Measurements from ENCODE around the gene DGCR6. TPM values are rescaled to one million over a fixed set of nuclear protein-coding genes. Genes with fewer than 3 reads are reported as not detected.
"Not testable (repeated sequence)": the region's sequence is repeated elsewhere in the genome, so short reads cannot be mapped to it uniquely, and the experiment has no call there.

Gene DGCR6
- total and polyA plus RNA-seq, 2 of the 4 experiments (the other 2 are of a cell fraction) = 0.54 to 0.58 TPM

GRCh38 chr22:18934688-18935087, 28.6 kb downstream of the DGCR6 start:
- H3K9ac ChIP-seq (ENCODE audit: low read depth, low read length); H3K9me1 ChIP-seq (ENCODE audit: insufficient read depth, low read length); H3K27me3 ChIP-seq (ENCODE audit: control insufficient read depth, insufficient read depth, low read length); H4K91ac ChIP-seq (ENCODE audit: insufficient read depth, low read depth, low read length); H3K27ac ChIP-seq (ENCODE audit: insufficient read depth, low read length); CTCF ChIA-PET; H3K9me3 ChIP-seq (ENCODE audit: control insufficient read depth, insufficient read depth, low read length); H2BK120ac ChIP-seq (ENCODE audit: low read depth, low read length); in situ Hi-C loops (cut with MboI; ENCODE audit: low sequenced_read_pairs); H3K56ac ChIP-seq (ENCODE audit: extremely low read depth, insufficient read depth, low read length); intact Hi-C loops (cut with micrococcal nuclease); dilution Hi-C loops (cut with HindIII; ENCODE audit: low sequenced_read_pairs, unreplicated experiment); BruUV-seq (replicated peaks); ATAC-seq (ENCODE audit: low read depth); H3K79me1 ChIP-seq (ENCODE audit: low read depth in 1 of 2, low read length in 2 of 2); H3K4me1 ChIP-seq (ENCODE audit: control insufficient read depth, insufficient read depth, low read length); H4K8ac ChIP-seq (ENCODE audit: low read depth in 2 of 2, low read length in 2 of 2); H3K4me3 ChIP-seq (ENCODE audit: insufficient read depth, low read depth, low read length); H2BK20ac ChIP-seq (ENCODE audit: low read depth, low read length); H2AK9ac ChIP-seq (replicated peaks; ENCODE audit: low read depth, low read length, poor library complexity); H3K4ac ChIP-seq (ENCODE audit: low read depth, low read length); H2AK5ac ChIP-seq (ENCODE audit: low read depth, low read length); H2BK5ac ChIP-seq (ENCODE audit: low read depth, low read length, poor library complexity, severe bottlenecking); H4K20me1 ChIP-seq (ENCODE audit: insufficient read depth, low read length); DNase-seq; H2BK15ac ChIP-seq (ENCODE audit: low read depth, low read length); H3K14ac ChIP-seq (replicated peaks; ENCODE audit: low read depth, low read length); H2AFZ ChIP-seq (replicated peaks; ENCODE audit: low read length, poor library complexity); H3K36me3 ChIP-seq (ENCODE audit: control insufficient read depth, insufficient read depth, low read length); POLR2A ChIA-PET (ENCODE audit: unreplicated experiment); H4K5ac ChIP-seq (ENCODE audit: low read depth, low read length); H3K4me2 ChIP-seq (ENCODE audit: low read depth, low read length); H3K18ac ChIP-seq (ENCODE audit: low read depth, low read length); H3K23ac ChIP-seq (ENCODE audit: low read depth, low read length): not testable (repeated sequence)
- WGBS, 2 experiments (ENCODE audit: extremely low coverage in 2 of 2, insufficient read length in 1 of 2) = no CpG with 5 or more reads among the region's 7 CpGs
